ENCODE data around the gene DRC3.
"Not testable (repeated sequence)": the region's sequence is repeated elsewhere in the genome, so short reads cannot be mapped to it uniquely, and the experiment has no call there.

DRC3 gene

DNA sequence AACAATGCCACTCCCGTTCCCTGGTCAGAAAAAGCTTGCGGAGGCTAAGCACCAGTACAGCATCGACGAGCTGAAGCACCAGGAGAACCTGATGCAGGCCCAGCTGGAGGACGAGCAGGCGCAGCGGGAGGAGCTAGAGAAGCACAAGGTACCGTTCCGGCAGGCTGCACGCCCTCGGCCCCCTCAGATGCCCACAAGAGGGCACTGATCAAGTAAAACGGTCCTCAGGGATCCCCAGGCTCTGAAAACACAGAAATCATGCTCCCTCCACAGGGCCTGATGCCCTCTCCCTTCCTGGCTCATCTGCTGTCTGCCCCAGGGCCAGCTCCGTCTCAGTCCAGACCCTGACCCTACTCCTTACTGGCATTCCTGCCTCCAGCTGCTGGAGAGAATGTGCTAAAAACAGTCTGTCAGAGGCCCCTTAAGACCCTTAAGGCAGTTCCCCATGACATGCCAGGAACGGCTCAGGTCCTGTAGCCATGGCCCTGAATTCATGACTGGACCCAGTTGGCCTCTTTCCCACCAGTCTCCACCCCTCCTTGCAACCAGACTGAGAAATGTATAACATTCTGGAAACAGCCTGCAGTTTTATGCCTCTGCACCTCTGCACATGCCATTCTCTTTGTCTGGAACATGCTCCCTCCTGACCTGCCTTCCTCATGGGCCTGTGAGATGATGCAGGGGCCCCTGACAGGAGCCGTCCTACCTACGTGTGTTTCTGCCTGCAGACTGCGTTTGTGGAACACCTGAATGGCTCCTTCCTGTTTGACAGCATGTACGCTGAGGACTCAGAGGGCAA, 21.8 kb downstream of the DRC3 start:
- DNase-seq (ENCODE audit: low read depth) = no peak

GRCh38 chr17:17995887-17996286, 23.2 kb downstream of the DRC3 start:
- not testable (repeated sequence) for DNase-seq (ENCODE audit: low read depth)

DNA sequence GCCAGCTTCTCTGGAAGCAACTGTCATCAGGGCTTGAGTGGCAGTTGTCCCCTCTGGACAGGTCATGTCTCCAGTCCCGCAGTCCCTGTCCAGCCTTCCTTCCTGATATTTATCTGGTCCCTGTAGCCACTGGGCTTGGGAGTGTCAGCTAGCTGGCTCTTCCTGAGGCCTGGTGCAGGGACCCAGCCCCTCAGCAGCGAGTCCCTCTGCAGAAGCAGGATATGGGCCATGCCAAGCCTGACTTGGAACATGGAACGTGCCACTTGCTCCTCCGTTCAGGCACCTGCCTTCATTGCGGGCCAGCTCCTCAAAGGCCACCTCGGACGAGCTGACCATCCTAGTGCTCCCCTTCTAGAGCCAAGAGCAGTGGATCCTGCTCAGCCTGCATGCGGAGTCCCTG, 26.3 kb downstream of the DRC3 start:
- DNase-seq (ENCODE audit: low read depth) = no peak

DNA sequence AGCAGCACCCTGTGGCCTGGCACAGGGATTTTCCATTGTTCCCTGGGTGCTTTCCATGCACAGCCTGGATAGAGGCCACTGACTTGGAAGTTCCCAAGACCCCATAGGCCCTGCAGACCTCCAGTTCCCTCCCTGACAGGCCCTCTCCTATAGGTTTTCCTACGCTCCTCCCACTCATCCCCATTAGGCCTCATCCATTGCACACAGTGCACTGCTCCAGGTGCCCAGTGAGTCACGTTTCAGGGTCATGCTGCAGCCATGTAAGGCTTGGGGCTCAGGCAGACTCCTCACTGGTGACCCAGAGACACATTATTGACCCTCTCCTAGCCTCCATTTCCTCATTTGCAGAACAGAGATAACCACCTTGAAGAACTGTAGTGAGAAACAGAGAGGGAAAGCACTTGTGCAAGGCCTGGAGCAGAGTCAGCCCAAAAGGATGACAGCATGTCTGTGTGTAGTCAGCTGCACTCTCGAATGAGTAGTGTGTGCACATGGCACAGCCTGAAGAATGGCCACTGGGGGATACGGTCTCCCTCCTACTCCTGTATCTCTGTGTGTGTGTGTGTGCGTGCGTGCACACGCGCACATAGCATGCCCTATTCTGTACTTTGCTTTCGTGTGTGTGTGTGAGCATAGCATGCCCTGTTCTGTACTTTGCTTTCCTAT, 26.8 kb downstream of the DRC3 start:
- DNase-seq (ENCODE audit: low read depth) = no peak

- no peak for DNase-seq (ENCODE audit: low read depth)
These were observed 27.4 kb downstream of the DRC3 start for GRCh38 chr17:18000030-18000408.

DNA sequence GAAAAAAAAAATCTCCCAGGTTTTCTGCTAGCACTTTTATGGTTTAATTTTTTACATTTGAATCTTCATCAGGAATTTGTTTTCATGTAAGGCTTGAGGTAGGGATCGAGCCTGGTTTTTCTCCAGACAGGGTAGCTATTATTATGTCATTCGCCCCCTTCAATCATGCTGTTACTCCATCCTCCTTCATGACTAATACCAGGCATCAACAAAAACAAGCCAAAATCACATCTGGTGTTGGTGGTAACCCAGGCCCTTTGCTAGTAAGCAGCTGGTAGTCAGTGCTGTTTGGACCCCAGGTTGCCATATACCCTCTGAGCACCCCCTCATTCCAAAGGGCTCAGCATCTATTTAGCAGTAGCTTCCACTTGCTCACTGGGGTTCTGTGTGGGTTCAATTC, 29.5 kb downstream of the DRC3 start:
- DNase-seq (ENCODE audit: low read depth) = no peak

GRCh38 chr17:18004345-18004744, 31.7 kb downstream of the DRC3 start:
- DNase-seq (ENCODE audit: low read depth) = no peak

DNA sequence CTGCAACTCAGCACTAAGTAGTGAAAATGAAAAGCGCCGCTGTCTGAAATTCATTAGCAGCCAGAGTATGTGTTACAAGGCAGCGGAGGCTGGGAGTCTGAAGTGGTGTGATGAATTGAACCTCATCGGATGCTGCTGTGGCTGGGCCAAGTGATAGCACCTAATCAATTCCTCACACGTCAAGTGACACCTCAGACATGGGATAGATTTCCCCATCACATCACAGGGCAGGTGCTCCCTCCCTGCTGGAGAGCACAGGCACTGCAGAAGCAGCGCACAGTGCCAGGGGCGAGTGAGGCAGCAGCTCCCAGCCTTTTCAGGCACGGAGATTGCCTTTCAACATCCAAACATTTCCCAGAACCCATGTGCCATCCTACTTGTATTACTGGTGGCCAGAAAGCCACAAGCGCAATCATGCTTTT, 32.2 kb downstream of the DRC3 start:
- DNase-seq (ENCODE audit: low read depth) = no peak

DNA sequence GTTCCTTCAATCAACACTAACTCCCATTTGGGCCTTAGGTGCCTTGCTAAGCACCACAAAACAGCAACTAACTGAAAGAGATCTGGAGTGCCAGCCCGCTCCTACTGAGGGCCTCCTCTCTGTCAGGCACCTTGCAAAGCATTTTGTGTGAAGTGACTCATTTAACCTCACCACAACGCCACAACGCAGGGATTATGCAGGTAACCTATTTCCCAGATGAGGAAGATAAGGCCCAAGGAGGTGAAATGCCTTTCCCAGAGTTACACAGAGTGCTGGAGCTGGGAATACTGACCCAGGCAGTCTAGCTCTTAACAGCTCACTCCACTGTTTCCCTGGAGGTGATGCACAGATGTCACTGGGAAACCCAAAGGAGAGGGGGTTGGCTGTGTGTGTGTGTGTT, 32.8 kb downstream of the DRC3 start:
- no peak for DNase-seq (ENCODE audit: low read depth)

DNA sequence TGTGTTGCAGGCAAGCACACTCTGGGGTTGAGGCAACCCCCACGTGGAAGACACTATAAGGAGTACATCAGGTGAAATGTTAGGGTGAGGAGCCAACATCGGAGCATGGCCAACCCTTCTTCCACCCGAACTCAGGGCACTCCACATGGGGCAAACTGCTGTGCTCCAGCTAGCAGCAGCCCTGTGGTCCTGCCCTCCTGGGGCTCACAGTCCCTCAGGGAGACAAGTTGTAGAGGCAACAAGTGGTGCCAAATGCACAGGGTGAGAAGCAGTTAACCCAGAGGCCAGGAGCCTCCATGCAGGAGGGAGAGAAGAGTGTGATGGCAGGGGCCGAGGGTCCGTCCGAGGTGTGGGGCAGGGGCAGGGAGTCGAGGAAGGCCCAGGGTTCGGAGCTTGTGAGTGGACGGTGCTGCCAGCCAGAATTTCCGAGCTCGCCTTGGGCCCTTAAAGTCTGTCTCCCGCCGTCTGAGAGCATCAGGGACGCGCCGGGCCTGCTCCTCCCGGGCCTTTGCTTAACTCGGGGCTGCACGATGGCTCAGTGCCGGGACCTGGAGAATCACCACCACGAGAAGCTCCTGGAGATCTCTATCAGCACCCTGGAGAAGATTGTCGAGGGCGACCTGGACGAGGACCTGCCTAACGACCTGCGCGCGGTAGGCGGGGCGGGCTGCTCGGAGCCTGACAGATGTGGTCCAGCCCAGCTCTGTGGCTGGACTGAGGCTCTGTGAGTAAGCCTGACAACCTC, 34.0 kb downstream of the DRC3 start:
- DNase-seq (ENCODE audit: low read depth) = no peak

DNA sequence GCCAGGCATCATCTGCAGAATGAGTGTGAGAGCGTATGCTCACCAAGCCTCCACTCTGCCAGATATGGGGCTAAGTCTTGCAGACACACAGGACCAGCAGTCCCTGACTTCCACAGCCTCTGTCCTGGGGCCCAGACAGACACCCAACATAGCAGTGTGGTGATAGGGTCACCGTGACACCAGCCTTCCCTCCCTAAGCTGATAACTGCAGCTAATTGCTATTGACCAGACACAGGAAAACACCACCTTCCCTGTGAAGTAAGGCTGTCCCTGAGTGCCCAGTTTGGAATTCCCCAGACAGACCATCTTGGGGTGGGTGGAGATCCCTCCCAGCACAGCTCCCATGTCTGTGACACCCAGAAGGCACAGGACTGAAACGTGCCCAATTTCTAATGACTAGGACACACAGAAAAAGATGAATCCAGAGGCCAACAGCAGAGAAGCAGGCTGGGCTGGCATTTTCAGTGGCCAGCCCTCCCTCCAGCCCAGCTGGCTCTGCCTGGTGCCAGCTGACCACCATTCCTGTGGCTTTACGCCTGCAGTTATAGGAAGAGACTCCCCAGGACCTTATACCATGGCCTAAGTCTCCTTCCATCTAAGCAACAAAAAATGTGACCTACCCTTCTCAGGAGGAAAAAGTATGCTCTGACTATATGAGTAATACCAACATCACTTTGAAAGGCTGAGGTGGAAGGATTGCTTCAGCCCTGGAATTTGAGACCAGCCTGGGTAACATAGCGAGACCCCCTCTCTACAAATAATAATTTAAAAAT, 36.0 kb downstream of the DRC3 start:
- DNase-seq (ENCODE audit: low read depth) = no peak

DNA sequence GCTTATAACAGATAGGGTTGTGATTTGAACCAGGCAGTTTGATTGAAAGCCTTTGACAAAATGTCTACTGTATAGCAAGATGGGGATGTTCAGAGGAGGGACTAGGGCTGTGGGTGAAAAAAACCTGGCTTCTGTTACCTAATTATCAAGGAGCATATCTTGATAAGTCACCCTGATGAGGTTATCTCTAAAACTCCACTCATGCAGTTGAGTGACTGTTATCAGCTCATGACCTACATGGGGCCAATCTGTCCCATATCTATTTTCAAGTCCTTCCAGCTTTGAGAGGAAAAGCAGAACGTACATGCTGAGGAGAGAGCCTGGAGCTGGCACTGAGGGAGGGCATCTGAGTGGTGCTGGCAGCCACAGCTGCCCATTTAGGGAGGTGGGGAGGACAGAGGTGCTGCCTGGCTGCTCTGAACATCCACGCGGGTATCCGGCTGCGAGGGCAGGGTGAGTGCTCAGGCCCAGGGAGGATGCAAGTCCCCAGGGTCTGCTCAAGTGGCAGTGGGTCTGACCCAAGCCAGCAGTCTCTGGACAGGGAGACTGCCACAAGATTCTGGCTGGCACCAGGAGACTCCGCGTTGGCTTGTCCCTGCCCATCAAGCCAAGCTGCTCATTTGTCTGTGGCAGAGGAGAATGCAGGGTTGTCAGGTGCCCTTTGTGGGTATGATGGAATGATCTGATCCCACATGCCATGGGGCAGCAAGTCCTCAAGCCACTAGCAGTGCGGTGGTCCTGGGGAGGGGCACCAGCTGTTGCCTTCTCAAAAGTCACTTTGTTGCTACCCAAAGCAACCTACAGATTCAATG, 37.2 kb downstream of the DRC3 start:
- no peak for DNase-seq (ENCODE audit: low read depth)

- DNase-seq (ENCODE audit: low read depth) = no peak
These were observed 38.6 kb downstream of the DRC3 start for GRCh38 chr17:18011286-18011685.

DNA sequence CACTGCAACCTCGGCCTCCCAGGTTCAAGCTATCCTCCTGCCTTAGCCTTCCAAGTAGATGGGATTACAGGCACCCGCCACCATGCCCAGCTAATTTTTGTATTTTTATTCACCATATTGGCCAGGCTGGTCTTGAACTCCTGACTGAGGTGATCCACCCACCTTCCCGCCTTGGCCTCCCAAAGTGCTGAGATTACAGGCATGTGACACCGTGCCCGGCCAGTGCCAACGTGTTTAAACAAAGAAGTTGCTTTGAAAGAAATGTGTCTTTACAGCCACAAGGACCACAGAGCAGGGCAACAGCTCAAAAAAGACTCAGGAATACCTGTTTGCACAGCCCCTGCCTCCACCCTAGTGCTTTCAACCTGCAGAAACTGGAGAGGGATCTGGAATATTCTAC, 41.3 kb downstream of the DRC3 start:
- DNase-seq (ENCODE audit: low read depth) = no peak

DNA sequence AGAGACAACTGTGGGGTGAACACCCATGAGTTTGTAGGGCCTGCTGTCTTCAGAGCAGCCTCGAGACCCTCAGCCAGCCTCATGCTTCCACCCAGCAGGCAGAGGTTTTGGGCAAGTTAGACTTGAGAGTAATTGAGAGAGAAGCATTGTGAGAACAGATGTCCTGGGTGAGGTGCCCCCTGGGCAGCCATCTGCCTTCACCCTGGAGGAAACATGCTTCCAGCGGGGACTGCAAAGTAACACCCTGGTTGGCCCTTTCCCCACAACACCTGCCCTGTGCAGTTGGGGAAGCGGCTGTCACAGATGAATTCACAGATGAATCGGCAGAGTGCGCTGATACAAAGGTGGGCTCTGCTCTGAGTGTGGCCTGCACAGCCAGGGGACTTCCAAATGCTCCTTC, 42.9 kb downstream of the DRC3 start:
- DNase-seq (ENCODE audit: low read depth) = no peak

DNA sequence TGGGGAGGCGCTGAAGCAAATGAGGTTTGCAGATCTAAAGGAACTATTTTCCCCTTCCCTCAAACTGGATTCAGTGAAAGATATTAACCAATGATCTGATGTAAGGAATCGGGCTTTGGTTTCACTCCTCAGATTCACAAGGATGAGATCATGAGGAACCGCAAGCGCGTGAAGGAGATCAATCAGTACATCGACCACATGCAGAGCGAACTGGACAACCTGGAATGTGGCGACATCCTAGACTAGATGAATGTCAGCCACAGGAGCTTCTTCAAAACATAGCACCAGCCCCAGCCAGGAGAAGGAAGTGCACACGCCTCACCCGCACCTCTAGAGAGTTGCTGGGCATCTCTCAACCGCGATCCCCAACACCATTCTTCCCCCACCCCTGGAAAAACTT, 43.8 kb downstream of the DRC3 start:
- no peak for DNase-seq (ENCODE audit: low read depth)

- DNase-seq (ENCODE audit: low read depth) = no peak
These were observed 45.3 kb downstream of the DRC3 start for GRCh38 chr17:18017958-18018357.

- DNase-seq (ENCODE audit: low read depth) = no peak
These were observed 45.8 kb downstream of the DRC3 start for GRCh38 chr17:18018411-18018921.

DNA sequence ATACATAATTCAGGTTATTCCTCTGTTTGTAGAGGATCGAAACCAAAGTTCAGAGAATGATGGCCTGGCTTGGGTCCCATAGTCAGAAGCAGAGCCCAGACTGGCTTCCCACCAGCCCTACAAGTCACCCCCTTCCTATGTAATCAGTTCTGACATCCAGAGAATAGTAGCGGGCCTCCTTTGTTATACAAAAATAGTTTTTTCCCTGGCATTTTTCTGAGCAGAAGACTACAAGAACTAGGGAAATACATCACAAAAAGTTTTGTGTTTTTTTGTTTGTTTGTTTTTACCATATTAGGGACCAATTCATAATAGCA, 47.1 kb downstream of the DRC3 start:
- no peak for DNase-seq (ENCODE audit: low read depth)

DNA sequence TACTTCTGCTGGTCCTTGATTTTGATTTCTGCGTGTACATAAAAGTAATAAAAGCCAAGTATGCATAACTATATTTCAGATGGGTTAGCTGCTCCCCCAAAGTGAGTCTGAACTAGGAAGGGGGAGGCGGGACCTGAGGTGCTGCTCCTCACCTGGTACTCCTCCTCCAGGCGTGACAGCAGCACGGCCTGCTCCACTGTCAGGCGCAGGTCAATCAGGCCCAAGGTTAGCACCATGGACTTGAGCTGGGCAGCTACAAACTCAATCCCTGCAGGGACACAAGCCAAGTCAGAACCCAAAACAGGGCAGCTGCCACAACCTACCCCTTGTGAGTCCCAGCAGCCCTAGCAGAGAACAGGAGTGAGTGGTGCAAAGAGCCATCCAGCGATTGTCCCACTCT, 48.3 kb downstream of the DRC3 start:
- no peak for DNase-seq (ENCODE audit: low read depth)

DNA sequence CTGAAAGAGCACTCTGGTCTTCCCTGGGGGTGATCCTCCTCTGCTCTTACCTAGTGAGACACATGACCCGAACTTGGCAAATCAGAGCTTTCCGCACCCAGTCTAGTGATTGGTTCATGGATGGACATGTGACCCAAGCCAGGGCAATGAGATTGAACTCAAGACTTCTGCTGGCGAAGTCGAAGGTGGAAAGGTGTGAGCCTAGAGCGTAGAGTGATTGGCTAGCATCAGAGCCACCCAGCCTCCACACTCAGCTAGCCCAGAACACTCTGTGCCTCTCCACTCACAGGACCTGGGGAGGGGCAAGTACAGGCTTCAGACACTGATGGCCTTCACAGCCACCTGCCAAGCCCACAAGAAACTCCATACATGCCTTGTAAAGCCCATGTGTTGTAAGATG, 48.7 kb downstream of the DRC3 start:
- no peak for DNase-seq (ENCODE audit: low read depth)

All from activated T-helper 1 cell treated with Interleukin-2 at 50 U/mL for 16 hours (primary cell).